ENCODE results near the gene PWWP2A.
"Not testable (repeated sequence)": the region's sequence is repeated elsewhere in the genome, so short reads cannot be mapped to it uniquely, and the experiment has no call there.

PWWP2A gene

GRCh38 chr5:160119142-160119904 lies at the start of gene PWWP2A:
Gene PWWP2A (minus strand): TSS chr5:160119450. CDS start chr5:160119388, 62 bp downstream.
- peak within 1 kb of the TSS; percentile 79 for H3K4me3 ChIP-seq (ENCODE audit: low read depth, low read length)

GRCh38 chr5:160167624-160168165 lies 48.4 kb upstream of the PWWP2A start:
- no peaks in the 10 kb centered on the region for H3K36me3 ChIP-seq (ENCODE audit: control insufficient read depth, insufficient read depth, low read length)
- H3K9ac ChIP-seq (ENCODE audit: low read depth, low read length), result no peak overlapping the region
- no peak overlapping the region for H3K4me3 ChIP-seq (ENCODE audit: low read depth, low read length)
- no peaks in the 10 kb centered on the region for H3K27me3 ChIP-seq (ENCODE audit: control insufficient read depth, insufficient read depth, low read length)
- H3K4me1 ChIP-seq (ENCODE audit: control insufficient read depth, insufficient read depth, low read length), result peaks cover 29% of the 10 kb centered on the region
- H3K9me3 ChIP-seq (ENCODE audit: control insufficient read depth, insufficient read depth, low read length), result no peaks in the 10 kb centered on the region

More at GRCh38 chr5:160119142-160119904, at the start of gene PWWP2A:
- Histone ChIP-seq H3K36me3 (ENCODE audit: control insufficient read depth, insufficient read depth, low read length) (peaks cover 8% of the 10 kb centered on the region), H3K9me3 (ENCODE audit: control insufficient read depth, insufficient read depth, low read length) (no peaks in the 10 kb centered on the region), H3K4me1 (ENCODE audit: control insufficient read depth, insufficient read depth, low read length) (no peaks in the 10 kb centered on the region), H3K9ac (ENCODE audit: low read depth, low read length) (peak within 1 kb of the TSS; percentile 85), H3K27me3 (ENCODE audit: control insufficient read depth, insufficient read depth, low read length) (no peaks in the 10 kb centered on the region)

- Histone ChIP-seq H3K9me3 (ENCODE audit: control insufficient read depth, insufficient read depth, low read length) (no peaks in the 10 kb centered on the region), H3K36me3 (ENCODE audit: control insufficient read depth, insufficient read depth, low read length) (no peaks in the 10 kb centered on the region), H3K9ac (ENCODE audit: low read depth, low read length) (peak overlapping the region; percentile 61), H3K4me1 (ENCODE audit: control insufficient read depth, insufficient read depth, low read length) (peaks cover 29% of the 10 kb centered on the region), H3K4me3 (ENCODE audit: low read depth, low read length) (peak overlapping the region; percentile 19), H3K27me3 (ENCODE audit: control insufficient read depth, insufficient read depth, low read length) (no peaks in the 10 kb centered on the region)
Observed at GRCh38 chr5:160166973-160167623, 47.8 kb upstream of the PWWP2A start.

GRCh38 chr5:160166069-160166972 lies 47.1 kb upstream of the PWWP2A start:
- peaks cover 33% of the 10 kb centered on the region for H3K4me1 ChIP-seq (ENCODE audit: control insufficient read depth, insufficient read depth, low read length)
- H3K36me3 ChIP-seq (ENCODE audit: control insufficient read depth, insufficient read depth, low read length), result no peaks in the 10 kb centered on the region
- H3K27me3 ChIP-seq (ENCODE audit: control insufficient read depth, insufficient read depth, low read length), result no peaks in the 10 kb centered on the region
- H3K4me3 ChIP-seq (ENCODE audit: low read depth, low read length), result peak overlapping the region; percentile 20
- no peaks in the 10 kb centered on the region for H3K9me3 ChIP-seq (ENCODE audit: control insufficient read depth, insufficient read depth, low read length)
- peak overlapping the region; percentile 61 for H3K9ac ChIP-seq (ENCODE audit: low read depth, low read length)

GRCh38 chr5:160165137-160166068 lies 46.2 kb upstream of the PWWP2A start:
- H3K27me3 ChIP-seq (ENCODE audit: control insufficient read depth, insufficient read depth, low read length), result no peaks in the 10 kb centered on the region
- H3K36me3 ChIP-seq (ENCODE audit: control insufficient read depth, insufficient read depth, low read length), result no peaks in the 10 kb centered on the region
- H3K4me3 ChIP-seq (ENCODE audit: low read depth, low read length), result peak overlapping the region; percentile 20
- peak overlapping the region; percentile 79 for H3K9ac ChIP-seq (ENCODE audit: low read depth, low read length)
- H3K9me3 ChIP-seq (ENCODE audit: control insufficient read depth, insufficient read depth, low read length), result no peaks in the 10 kb centered on the region
- H3K4me1 ChIP-seq (ENCODE audit: control insufficient read depth, insufficient read depth, low read length), result peaks cover 38% of the 10 kb centered on the region

GRCh38 chr5:160162910-160163309 lies 43.7 kb upstream of the PWWP2A start:
- no peak overlapping the region for H3K4me3 ChIP-seq (ENCODE audit: low read depth, low read length)
- H3K9ac ChIP-seq (ENCODE audit: low read depth, low read length), result no peak overlapping the region
- H3K9me3 ChIP-seq (ENCODE audit: control insufficient read depth, insufficient read depth, low read length), result no peaks in the 10 kb centered on the region
- no peaks in the 10 kb centered on the region for H3K36me3 ChIP-seq (ENCODE audit: control insufficient read depth, insufficient read depth, low read length)
- peaks cover 40% of the 10 kb centered on the region for H3K4me1 ChIP-seq (ENCODE audit: control insufficient read depth, insufficient read depth, low read length)
- H3K27me3 ChIP-seq (ENCODE audit: control insufficient read depth, insufficient read depth, low read length), result no peaks in the 10 kb centered on the region

GRCh38 chr5:160161626-160162025 lies 42.4 kb upstream of the PWWP2A start:
- H3K4me1 ChIP-seq (ENCODE audit: control insufficient read depth, insufficient read depth, low read length), result peaks cover 28% of the 10 kb centered on the region
- H3K36me3 ChIP-seq (ENCODE audit: control insufficient read depth, insufficient read depth, low read length), result no peaks in the 10 kb centered on the region
- no peak overlapping the region for H3K4me3 ChIP-seq (ENCODE audit: low read depth, low read length)
- no peak overlapping the region for H3K9ac ChIP-seq (ENCODE audit: low read depth, low read length)
- no peaks in the 10 kb centered on the region for H3K27me3 ChIP-seq (ENCODE audit: control insufficient read depth, insufficient read depth, low read length)
- H3K9me3 ChIP-seq (ENCODE audit: control insufficient read depth, insufficient read depth, low read length), result no peaks in the 10 kb centered on the region

- H3K27me3 ChIP-seq (ENCODE audit: control insufficient read depth, insufficient read depth, low read length); H3K9ac ChIP-seq (ENCODE audit: low read depth, low read length); H3K4me3 ChIP-seq (ENCODE audit: low read depth, low read length); H3K36me3 ChIP-seq (ENCODE audit: control insufficient read depth, insufficient read depth, low read length); H3K9me3 ChIP-seq (ENCODE audit: control insufficient read depth, insufficient read depth, low read length): not testable (repeated sequence)
- H3K4me1 ChIP-seq (ENCODE audit: control insufficient read depth, insufficient read depth, low read length), result peaks cover 22% of the 10 kb centered on the region
Observed at GRCh38 chr5:160160875-160161274, 41.6 kb upstream of the PWWP2A start.

GRCh38 chr5:160159991-160160792 lies 40.9 kb upstream of the PWWP2A start:
- Histone ChIP-seq H3K36me3 (ENCODE audit: control insufficient read depth, insufficient read depth, low read length) (no peaks in the 10 kb centered on the region), H3K9ac (ENCODE audit: low read depth, low read length) (peak overlapping the region; percentile 3), H3K9me3 (ENCODE audit: control insufficient read depth, insufficient read depth, low read length) (no peaks in the 10 kb centered on the region), H3K4me3 (ENCODE audit: low read depth, low read length) (no peak overlapping the region), H3K27me3 (ENCODE audit: control insufficient read depth, insufficient read depth, low read length) (no peaks in the 10 kb centered on the region), H3K4me1 (ENCODE audit: control insufficient read depth, insufficient read depth, low read length) (peaks cover 15% of the 10 kb centered on the region)

GRCh38 chr5:160158087-160158486 lies 38.8 kb upstream of the PWWP2A start:
- H3K9me3 ChIP-seq (ENCODE audit: control insufficient read depth, insufficient read depth, low read length), result no peaks in the 10 kb centered on the region
- H3K9ac ChIP-seq (ENCODE audit: low read depth, low read length), result no peak overlapping the region

More at GRCh38 chr5:160158087-160158486, 38.8 kb upstream of the PWWP2A start:
- Histone ChIP-seq H3K36me3 (ENCODE audit: control insufficient read depth, insufficient read depth, low read length) (no peaks in the 10 kb centered on the region), H3K27me3 (ENCODE audit: control insufficient read depth, insufficient read depth, low read length) (no peaks in the 10 kb centered on the region), H3K4me1 (ENCODE audit: control insufficient read depth, insufficient read depth, low read length) (peaks cover 13% of the 10 kb centered on the region), H3K4me3 (ENCODE audit: low read depth, low read length) (no peak overlapping the region)
